ENCODE results near the gene COMMD4.

COMMD4 gene

DNA sequence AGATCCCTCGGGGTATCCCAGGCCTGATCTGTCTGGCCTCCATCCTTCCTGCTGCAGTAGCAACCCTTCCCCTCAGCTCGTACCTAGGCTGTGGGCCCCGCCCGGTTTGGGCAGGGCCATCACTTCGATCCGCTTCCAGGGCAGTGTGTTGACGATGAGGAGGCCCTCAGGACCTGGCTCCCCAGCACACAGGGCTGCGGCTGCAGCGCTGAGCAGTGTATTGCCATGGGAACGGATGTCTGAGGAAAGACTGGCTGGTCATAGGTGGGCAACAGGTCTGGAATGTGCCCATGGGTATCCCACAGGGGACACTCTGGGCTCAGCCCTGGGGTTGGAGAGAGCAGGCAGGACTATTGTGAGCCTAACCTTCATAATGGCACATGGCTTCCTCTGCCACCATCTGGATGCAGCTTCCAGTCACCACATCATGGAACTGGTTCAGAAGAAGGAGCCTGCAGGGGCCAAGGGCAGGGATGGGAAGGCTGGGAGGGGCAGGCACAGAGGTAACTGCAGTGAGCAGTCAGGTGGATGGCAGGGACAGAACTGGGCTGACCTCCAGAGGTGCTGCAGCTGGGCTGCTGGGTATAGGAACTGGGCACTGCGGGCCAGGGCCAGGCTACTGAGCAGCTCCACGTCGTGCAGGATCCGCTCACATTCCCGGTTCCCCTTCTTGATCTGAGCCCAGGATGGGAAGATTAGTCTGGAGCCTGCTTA lies 23.8 kb downstream of the COMMD4 start:
- no peak overlapping the region for H3K9ac ChIP-seq (ENCODE audit: low read depth, low read length, poor library complexity, severe bottlenecking)
- H3K4me3 ChIP-seq (ENCODE audit: low read length, poor library complexity, severe bottlenecking), result no peak overlapping the region
- no peak overlapping the region for H2AFZ ChIP-seq (ENCODE audit: low read length)
- no peaks in the 10 kb centered on the region for H3K4me1 ChIP-seq (ENCODE audit: insufficient read depth, low read length, poor library complexity, severe bottlenecking)
- H4K20me1 ChIP-seq (ENCODE audit: insufficient read depth, low read length, poor library complexity, severe bottlenecking), result no peaks in the 10 kb centered on the region
- H3K4me2 ChIP-seq (ENCODE audit: low read depth, low read length, poor library complexity, severe bottlenecking), result no peak overlapping the region
- H3F3A ChIP-seq (ENCODE audit: low read depth), result no peaks in the 10 kb centered on the region
- TF ChIP-seq, protein P1, sequence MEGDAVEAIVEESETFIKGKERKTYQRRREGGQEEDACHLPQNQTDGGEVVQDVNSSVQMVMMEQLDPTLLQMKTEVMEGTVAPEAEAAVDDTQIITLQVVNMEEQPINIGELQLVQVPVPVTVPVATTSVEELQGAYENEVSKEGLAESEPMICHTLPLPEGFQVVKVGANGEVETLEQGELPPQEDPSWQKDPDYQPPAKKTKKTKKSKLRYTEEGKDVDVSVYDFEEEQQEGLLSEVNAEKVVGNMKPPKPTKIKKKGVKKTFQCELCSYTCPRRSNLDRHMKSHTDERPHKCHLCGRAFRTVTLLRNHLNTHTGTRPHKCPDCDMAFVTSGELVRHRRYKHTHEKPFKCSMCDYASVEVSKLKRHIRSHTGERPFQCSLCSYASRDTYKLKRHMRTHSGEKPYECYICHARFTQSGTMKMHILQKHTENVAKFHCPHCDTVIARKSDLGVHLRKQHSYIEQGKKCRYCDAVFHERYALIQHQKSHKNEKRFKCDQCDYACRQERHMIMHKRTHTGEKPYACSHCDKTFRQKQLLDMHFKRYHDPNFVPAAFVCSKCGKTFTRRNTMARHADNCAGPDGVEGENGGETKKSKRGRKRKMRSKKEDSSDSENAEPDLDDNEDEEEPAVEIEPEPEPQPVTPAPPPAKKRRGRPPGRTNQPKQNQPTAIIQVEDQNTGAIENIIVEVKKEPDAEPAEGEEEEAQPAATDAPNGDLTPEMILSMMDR (conservative IDR thresholded peaks at IDR 0.05; ENCODE audit: low read length), result no peak
- no peak for TF ChIP-seq EZH2phosphoT487 (IDR thresholded peaks at IDR 0.05; ENCODE audit: borderline replicate concordance)
- H3K79me2 ChIP-seq (ENCODE audit: insufficient read depth, low read length), result no peaks in the 10 kb centered on the region
- H3K27me3 ChIP-seq (ENCODE audit: insufficient read depth, low read length, poor library complexity, severe bottlenecking), result no peaks in the 10 kb centered on the region
- H3K36me3 ChIP-seq (ENCODE audit: insufficient read depth, low read length), result peaks cover 8% of the 10 kb centered on the region; the same call in 1 of the 2 replicates
- no peaks in the 10 kb centered on the region for H3K9me2 ChIP-seq (replicated peaks; ENCODE audit: low read depth, low read length)
- no peaks in the 10 kb centered on the region for H3K9me3 ChIP-seq (ENCODE audit: insufficient read depth, low read depth, low read length)

DNA sequence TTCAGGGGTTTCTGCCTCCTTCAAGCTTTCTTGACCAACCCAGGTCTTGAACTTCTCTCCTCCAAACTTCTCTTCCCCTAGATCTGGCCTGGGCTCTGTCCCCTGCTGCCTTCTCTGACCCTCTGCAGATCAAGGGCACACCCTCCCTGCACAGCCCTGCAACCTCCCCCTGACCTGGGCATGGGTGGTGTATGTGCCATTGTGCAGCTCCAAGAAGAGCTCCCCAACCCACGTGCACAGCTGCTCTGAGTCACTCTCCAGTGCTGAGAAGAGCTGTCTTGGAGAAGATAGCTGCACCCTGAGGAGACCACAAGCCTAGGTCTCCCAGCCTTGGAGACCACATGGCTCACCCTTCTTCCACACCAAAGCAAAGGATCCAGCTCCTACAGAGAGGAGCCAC lies 24.5 kb downstream of the COMMD4 start:
- H3K27me3 ChIP-seq (ENCODE audit: insufficient read depth, low read length, poor library complexity, severe bottlenecking), result no peaks in the 10 kb centered on the region
- H3K9me3 ChIP-seq (ENCODE audit: insufficient read depth, low read depth, low read length), result no peaks in the 10 kb centered on the region
- no peaks in the 10 kb centered on the region for H3K9me2 ChIP-seq (replicated peaks; ENCODE audit: low read depth, low read length)
- H3K79me2 ChIP-seq (ENCODE audit: insufficient read depth, low read length), result no peaks in the 10 kb centered on the region
- no peak overlapping the region for H3K4me3 ChIP-seq (ENCODE audit: low read length, poor library complexity, severe bottlenecking)
- no peaks in the 10 kb centered on the region for H3F3A ChIP-seq (ENCODE audit: low read depth)
- no peak overlapping the region for H2AFZ ChIP-seq (ENCODE audit: low read length)
- no peak overlapping the region for H3K4me2 ChIP-seq (ENCODE audit: low read depth, low read length, poor library complexity, severe bottlenecking)
- H3K9ac ChIP-seq (ENCODE audit: low read depth, low read length, poor library complexity, severe bottlenecking), result no peak overlapping the region
- peaks cover 12% of the 10 kb centered on the region; the same call in 1 of the 2 replicates for H3K36me3 ChIP-seq (ENCODE audit: insufficient read depth, low read length)
- no peaks in the 10 kb centered on the region for H4K20me1 ChIP-seq (ENCODE audit: insufficient read depth, low read length, poor library complexity, severe bottlenecking)
- TF ChIP-seq, protein P1 (conservative IDR thresholded peaks at IDR 0.05; ENCODE audit: low read length), result no peak
- no peak for TF ChIP-seq EZH2phosphoT487 (IDR thresholded peaks at IDR 0.05; ENCODE audit: borderline replicate concordance)
- H3K4me1 ChIP-seq (ENCODE audit: insufficient read depth, low read length, poor library complexity, severe bottlenecking), result no peaks in the 10 kb centered on the region

DNA sequence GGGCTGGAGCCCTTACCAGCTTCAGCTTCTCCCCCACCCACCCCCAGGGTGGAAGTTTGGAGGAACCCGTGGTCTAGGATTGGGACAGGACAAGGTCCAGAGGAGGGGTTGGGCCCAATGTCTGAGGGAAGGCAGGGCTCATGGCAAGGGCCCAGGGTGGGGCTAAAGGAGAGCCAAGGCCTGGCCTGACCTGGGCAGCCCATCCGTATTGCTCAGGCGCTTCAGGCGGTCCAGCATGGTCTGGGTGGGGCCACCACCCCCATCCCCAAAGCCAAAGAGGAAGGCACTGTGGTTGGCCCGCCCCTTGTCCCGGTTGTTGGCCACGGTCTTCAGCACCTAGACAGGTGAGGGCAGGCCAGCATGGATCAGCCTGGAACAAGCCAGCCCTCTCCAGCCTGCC lies 25.0 kb downstream of the COMMD4 start:
- H3K79me2 ChIP-seq (ENCODE audit: insufficient read depth, low read length), result no peaks in the 10 kb centered on the region
- no peaks in the 10 kb centered on the region for H3K9me3 ChIP-seq (ENCODE audit: insufficient read depth, low read depth, low read length)
- H3K4me1 ChIP-seq (ENCODE audit: insufficient read depth, low read length, poor library complexity, severe bottlenecking), result no peaks in the 10 kb centered on the region
- no peak overlapping the region for H3K9ac ChIP-seq (ENCODE audit: low read depth, low read length, poor library complexity, severe bottlenecking)
- no peak overlapping the region for H2AFZ ChIP-seq (ENCODE audit: low read length)
- peaks cover 12% of the 10 kb centered on the region; the same call in 1 of the 2 replicates for H3K36me3 ChIP-seq (ENCODE audit: insufficient read depth, low read length)
- H3K4me3 ChIP-seq (ENCODE audit: low read length, poor library complexity, severe bottlenecking), result no peak overlapping the region
- H3K27me3 ChIP-seq (ENCODE audit: insufficient read depth, low read length, poor library complexity, severe bottlenecking), result no peaks in the 10 kb centered on the region
- no peaks in the 10 kb centered on the region for H3F3A ChIP-seq (ENCODE audit: low read depth)
- TF ChIP-seq, protein P1 (conservative IDR thresholded peaks at IDR 0.05; ENCODE audit: low read length), result no peak
- TF ChIP-seq EZH2phosphoT487 (IDR thresholded peaks at IDR 0.05; ENCODE audit: borderline replicate concordance), result no peak
- no peak overlapping the region for H3K4me2 ChIP-seq (ENCODE audit: low read depth, low read length, poor library complexity, severe bottlenecking)
- H3K9me2 ChIP-seq (replicated peaks; ENCODE audit: low read depth, low read length), result no peaks in the 10 kb centered on the region
- no peaks in the 10 kb centered on the region for H4K20me1 ChIP-seq (ENCODE audit: insufficient read depth, low read length, poor library complexity, severe bottlenecking)
